ENCODE results near the gene PECR. TPM values are rescaled to one million over a fixed set of nuclear protein-coding genes. Genes with fewer than 3 reads are reported as not detected.

The PECR gene
- total and polyA plus RNA-seq, 2 of the 13 experiments (the other 11 are each of a cell fraction or from before 2014, with no cell fraction given) = 151 to 153 TPM

DNA sequence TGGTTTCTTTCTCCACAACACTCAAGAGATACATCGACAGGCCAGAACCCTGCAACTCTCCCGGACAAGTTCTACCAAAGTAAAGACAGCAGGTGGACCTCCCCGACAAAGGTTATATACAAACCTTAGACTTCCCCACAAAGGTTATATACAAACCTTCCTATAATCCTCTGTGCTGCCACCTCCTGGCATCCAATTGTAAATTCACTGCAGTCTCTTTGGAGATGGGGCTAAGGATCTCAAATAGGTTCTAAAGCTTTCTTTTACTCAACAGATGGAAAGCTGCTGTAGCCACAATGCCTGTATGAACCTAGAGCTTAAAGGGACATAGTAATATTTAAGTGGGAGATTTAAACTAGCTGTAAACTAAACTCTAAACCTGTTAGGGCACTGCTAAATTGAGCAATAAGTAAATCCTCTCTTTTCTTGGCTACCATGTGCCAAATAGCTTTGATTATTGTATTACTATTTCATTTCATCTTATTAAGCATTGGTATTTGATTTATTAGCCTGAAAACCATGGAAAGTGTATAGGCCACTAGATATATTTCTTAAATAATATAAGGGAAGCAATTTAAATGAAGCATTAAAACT lies 58.5 kb downstream of the PECR start (continued):
- TF ChIP-seq, protein P1, sequence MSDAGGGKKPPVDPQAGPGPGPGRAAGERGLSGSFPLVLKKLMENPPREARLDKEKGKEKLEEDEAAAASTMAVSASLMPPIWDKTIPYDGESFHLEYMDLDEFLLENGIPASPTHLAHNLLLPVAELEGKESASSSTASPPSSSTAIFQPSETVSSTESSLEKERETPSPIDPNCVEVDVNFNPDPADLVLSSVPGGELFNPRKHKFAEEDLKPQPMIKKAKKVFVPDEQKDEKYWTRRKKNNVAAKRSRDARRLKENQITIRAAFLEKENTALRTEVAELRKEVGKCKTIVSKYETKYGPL (CRISPR knock-in tag; IDR thresholded peaks at IDR 0.05) = no peak

DNA sequence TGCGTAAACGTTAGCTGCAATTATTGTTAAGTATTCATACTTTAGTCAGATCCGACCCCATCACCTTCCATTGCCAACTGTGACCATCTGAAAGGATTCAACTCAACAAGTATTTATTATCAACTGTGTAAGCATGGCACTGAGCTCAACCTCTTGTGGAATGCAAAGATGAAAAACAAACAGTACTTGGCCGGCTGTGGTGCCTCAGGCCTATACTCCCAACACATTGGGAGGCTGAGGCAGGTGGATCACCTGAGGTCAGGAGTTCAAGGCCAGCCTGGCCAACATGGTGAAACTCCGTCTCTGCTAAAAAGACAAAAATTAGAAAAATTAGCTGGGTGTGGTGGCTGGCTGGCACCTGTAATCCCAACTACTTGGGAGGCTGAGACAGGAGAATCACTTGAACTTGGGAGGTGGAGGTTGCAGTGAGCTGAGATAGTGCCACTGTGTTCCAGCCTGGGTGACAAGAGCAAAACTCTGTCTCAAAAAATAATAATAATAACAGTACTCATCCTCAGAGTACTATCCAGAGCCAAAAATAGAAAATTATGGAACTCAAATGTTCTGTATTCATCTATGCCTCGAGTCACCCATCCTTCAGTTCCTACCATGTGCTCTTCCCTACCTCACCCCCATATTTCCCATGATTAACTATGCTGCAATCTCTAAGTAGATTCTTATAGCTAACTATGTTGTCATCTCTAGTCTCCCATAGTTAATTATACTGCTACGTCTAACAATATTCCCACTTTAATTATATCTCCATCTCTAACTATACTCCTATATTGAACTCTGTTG lies 59.6 kb downstream of the PECR start:
- no TSS peak for BruUV-seq (replicated peaks)
- DNase-seq (ENCODE audit: low spot score) (peak; percentile 83), FAIRE-seq (no peak), ATAC-seq (peak; percentile 67)
- Histone ChIP-seq H4K20me1 (ENCODE audit: insufficient read depth, low read length) (no peaks in the 10 kb centered on the region), H3K4me2 (ENCODE audit: low read depth, low read length) (no peak overlapping the region), H3K4me1 (ENCODE audit: insufficient read depth, low read length) (peaks cover 20% of the 10 kb centered on the region), H3K9ac (ENCODE audit: insufficient read depth, low read depth, low read length) (no peak overlapping the region), H3K36me3 (replicated peaks in 1 of 2; ENCODE audit: control insufficient read depth in 1 of 2, insufficient read depth in 2 of 2, low read length in 2 of 2) (peaks cover 0 to 16% of the 10 kb centered on the region in 2 experiments; a peak in 3 of 5 replicates), H2AFZ (ENCODE audit: low read length) (no peak overlapping the region), H3K27ac (ENCODE audit: extremely low read length, insufficient read depth, low read length) (no peak overlapping the region), H3K9me3 (ENCODE audit: low read length) (no peaks in the 10 kb centered on the region), H3K27me3 (ENCODE audit: control insufficient read depth in 1 of 2, insufficient read depth in 2 of 2, low read length in 2 of 2) (no peaks in the 10 kb centered on the region), H3K79me2 (ENCODE audit: insufficient read depth, low read length) (no peaks in the 10 kb centered on the region), H3K4me3 (replicated peaks in 1 of 3; ENCODE audit: insufficient read depth in 1 of 3, low read depth in 2 of 3, low read length in 3 of 3) (no peak overlapping the region)
- 76% methylated on average over 7 of the region's 7 CpGs for WGBS (ENCODE audit: low lambda C conversion rate)
- POLR2A ChIA-PET = interaction anchor here (0.6 kb wide), 1 partner anchor 9 kb away, joined by 3 read pairs; no protein-coding TSS in a partner anchor
- intact Hi-C loops (cut with micrococcal nuclease; ENCODE audit: unreplicated experiment) = no loop called here
- in situ Hi-C loops (cut with HindIII; ENCODE audit: extremely low pct_ligation_motif_present, low pct_unique_long_range_greater_than_20kb) = no loop called here
- CTCF ChIA-PET (ENCODE audit: low intra/inter-chr PET ratio, low total read pairs) = interaction anchor here (2.0 to 3.6 kb wide), 2 partner anchors 9 to 71 kb away, joined by 13 to 41 read pairs; partner anchors contain the start of gene MREG
- TF ChIP-seq HNF4A (CRISPR knock-in tag; IDR thresholded peaks at IDR 0.05) (peak; percentile 19; the same call in 1 of the 2 replicates), FOXJ3 (CRISPR knock-in tag; IDR thresholded peaks at IDR 0.05; ENCODE audit: borderline replicate concordance) (no peak), ZMYM3 (CRISPR knock-in tag; IDR thresholded peaks at IDR 0.05) (0 out of 2 replicates have a peak, but pooled peaks have one; percentile 30), TEAD3 (CRISPR knock-in tag; optimal IDR thresholded peaks at IDR 0.05; ENCODE audit: borderline replicate concordance) (peak; percentile 56), RARA (CRISPR knock-in tag; IDR thresholded peaks at IDR 0.05) (peak; percentile 76), HOXD1 (CRISPR knock-in tag; IDR thresholded peaks at IDR 0.05) (no peak), RXRA (CRISPR knock-in tag; IDR thresholded peaks at IDR 0.05) (peak; percentile 78), SOX13 (IDR thresholded peaks at IDR 0.05) (no peak), SOX13 (CRISPR knock-in tag; conservative IDR thresholded peaks at IDR 0.05 in 1 of 2, IDR thresholded peaks at IDR 0.05 in 1 of 2) (peak in 1 of 2 experiments; percentile 17; a peak in 1 of 4 replicates), ZBTB38 (CRISPR knock-in tag; IDR thresholded peaks at IDR 0.05) (no peak), BHLHE40 (IDR thresholded peaks at IDR 0.05; ENCODE audit: low read length) (peak; percentile 42; the same call in 1 of the 2 replicates)
- TF ChIP-seq, protein P2, sequence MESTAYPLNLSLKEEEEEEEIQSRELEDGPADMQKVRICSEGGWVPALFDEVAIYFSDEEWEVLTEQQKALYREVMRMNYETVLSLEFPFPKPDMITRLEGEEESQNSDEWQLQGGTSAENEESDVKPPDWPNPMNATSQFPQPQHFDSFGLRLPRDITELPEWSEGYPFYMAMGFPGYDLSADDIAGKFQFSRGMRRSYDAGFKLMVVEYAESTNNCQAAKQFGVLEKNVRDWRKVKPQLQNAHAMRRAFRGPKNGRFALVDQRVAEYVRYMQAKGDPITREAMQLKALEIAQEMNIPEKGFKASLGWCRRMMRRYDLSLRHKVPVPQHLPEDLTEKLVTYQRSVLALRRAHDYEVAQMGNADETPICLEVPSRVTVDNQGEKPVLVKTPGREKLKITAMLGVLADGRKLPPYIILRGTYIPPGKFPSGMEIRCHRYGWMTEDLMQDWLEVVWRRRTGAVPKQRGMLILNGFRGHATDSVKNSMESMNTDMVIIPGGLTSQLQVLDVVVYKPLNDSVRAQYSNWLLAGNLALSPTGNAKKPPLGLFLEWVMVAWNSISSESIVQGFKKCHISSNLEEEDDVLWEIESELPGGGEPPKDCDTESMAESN (CRISPR knock-in tag; conservative IDR thresholded peaks at IDR 0.05) = no peak
- TF ChIP-seq, protein P3, sequence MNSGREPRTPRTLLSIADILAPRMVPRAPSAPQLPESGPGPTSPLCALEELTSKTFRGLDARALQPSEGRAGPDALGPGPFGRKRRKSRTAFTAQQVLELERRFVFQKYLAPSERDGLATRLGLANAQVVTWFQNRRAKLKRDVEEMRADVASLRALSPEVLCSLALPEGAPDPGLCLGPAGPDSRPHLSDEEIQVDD (CRISPR knock-in tag; IDR thresholded peaks at IDR 0.05; ENCODE audit: borderline replicate concordance) = no peak
- TF ChIP-seq, protein P4, sequence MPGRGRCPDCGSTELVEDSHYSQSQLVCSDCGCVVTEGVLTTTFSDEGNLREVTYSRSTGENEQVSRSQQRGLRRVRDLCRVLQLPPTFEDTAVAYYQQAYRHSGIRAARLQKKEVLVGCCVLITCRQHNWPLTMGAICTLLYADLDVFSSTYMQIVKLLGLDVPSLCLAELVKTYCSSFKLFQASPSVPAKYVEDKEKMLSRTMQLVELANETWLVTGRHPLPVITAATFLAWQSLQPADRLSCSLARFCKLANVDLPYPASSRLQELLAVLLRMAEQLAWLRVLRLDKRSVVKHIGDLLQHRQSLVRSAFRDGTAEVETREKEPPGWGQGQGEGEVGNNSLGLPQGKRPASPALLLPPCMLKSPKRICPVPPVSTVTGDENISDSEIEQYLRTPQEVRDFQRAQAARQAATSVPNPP (CRISPR knock-in tag; IDR thresholded peaks at IDR 0.05) = no peak
